HG02610 (cell line): ENCODE measurements around the gene NUP205.

Experiments
- ATAC-seq: cut with Tn5 transposase; IDR thresholded peaks from one replicate; pipeline ENCODE4 v1.9.1; 2021; ENCODE audit warnings: mild to moderate bottlenecking, moderate library complexity; ENCODE audit not compliant: unreplicated experiment

NUP205 gene

DNA sequence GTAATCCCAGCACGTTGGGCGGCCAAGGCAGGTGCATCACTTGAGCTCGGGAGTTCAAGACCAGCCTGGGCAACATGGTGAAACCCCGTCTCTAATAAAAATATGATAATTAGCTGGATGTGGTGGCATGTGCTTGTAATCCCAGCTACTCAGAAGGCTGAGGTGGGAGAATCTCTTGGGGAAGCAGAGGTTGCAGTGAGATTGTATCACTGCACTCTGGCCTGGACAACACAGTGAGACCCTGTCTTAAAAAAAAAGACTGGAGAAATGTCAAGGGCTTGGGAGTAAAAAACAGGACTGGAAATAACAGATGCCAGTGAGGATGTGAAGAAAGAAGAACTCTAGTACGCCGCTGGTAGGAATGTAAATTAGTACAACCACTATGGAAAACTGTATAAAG, 16.7 kb upstream of the NUP205 start:
- no peak for ATAC-seq

DNA sequence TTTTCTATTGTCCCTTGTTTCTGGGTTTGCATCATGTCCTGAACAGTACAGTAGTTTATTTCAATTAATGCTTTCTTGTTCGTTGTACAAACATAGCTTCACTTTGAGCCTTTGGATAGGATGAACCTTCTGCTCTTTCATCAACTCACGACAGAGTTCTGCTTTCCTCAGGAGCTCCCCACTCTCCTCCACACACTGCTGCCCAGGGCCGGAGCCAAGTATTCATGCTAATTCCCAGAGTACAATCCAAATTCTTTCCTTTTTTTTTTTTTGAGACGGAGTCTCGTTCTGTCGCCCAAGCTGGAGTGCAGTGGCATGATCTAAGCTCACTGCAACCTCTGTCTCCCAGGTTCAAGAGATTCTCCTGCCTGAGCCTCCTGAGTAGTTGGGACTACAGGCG, 7.5 kb upstream of the NUP205 start:
- no peak for ATAC-seq

DNA sequence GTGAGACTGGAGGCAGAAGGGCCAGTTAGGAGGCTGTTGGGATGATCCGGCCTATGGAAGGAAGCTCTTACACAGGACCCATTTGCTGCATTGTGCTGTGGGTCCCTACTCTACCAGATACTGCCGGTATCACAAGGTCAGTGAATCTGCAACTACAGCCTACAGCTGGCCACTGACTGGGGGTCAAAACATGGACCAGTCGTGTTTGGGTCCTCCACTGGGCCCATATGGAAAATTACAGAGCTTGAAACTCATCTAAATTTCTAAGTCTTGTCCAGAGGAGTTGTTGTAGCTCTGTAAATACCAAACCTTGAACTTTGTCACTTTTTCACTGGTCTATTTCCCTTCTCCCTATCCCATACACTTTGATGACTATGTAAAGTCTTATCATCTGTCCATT, 5.6 kb upstream of the NUP205 start:
- no peak for ATAC-seq

DNA sequence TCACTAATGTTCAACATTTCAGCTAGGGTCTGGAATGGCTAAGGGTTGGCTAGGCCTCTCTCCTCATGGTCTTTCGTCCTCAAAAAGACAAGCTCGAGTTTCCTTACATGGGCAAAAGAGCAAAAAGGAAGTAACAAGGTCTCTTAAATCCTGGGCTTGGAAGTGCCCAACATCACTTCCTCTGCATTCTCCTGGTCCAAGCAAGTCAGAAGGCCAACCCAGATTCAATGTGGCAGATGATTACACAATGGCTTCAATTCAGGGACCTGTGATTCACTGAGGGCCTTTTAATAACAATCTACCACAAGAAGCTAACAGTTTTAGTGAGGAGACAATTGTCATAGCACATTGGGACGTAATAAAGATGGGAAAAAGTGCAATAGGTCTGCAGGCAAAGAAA, 4.4 kb upstream of the NUP205 start:
- no peak for ATAC-seq

DNA sequence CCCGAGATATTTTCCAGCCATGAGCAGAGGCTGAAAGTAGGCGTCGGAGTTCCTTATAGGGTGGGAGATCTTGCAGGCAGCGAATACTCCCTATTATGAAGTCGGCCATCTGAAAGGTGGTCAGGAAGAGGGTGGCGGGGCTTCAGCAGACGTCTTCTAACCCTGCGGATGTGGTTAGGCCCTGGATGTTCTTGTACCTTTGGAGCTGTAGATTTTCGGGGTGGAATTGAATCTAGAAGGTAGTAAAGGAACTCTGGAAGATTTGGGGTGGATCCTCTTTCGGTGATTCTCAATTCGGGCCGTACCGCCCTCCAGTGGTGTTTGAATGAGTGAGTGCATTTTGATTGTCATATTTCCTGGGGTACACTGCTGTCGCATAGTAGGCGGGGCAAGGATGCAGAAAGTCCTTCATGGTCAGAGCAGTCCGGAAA, 635 bp downstream of the NUP205 start:
- peak; percentile 73 for ATAC-seq

DNA sequence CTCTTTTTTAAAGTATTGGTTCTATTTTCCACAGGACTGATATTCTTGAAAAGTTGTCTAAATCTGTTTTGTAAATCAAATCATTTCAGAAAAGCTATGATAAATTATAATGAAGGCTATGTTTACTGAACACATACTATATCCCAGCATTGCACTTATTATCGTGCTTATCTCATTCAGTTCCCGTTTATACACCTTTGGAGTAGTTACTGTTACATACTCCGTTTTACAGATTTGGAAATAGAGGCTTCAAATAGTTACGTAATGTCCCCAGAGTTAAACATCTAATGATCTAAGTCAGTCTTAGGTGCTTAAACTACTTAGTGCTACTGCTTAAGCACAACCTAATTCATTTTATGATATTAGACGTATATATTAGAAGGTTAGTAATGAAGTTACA, 1.2 kb downstream of the NUP205 start:
- no peak for ATAC-seq

DNA sequence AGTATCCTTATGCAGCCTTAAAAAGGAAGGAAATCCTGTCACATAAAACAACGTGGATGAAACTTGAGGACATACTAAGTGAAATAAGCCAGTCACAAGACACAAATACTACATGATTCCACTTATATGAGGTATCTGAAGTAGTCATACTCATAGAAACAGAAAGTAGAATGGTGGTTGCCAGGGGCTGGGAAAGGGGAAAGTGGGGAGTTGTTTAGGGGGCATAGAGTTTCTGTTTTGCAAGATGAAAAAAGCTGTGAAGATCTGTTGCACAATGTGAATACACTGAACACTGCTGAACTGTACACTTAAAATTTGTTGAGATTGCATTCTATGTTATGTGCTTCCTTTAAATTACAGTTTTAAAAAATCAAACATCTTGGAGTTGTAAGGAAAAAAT, 2.9 kb downstream of the NUP205 start:
- ATAC-seq: no peak

DNA sequence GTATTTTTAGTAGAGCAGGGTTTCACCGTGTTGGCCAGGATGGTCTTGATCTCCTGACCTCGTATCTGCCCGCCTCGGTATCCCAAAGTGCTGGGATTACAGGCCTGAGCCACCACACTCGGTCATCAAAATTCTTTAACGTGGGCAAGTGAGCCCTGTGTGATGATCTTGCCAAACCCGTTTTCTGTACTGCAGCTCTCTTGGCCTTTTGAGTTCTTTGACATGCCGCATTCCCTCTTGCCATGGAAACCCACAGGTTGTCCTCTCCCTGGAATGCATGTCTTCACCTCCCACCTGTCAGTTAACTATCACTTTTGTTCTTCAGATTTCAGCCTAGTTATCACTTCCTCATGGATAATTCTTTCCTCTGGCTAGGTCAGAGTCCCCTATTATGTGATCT, 5.0 kb downstream of the NUP205 start:
- ATAC-seq: no peak

DNA sequence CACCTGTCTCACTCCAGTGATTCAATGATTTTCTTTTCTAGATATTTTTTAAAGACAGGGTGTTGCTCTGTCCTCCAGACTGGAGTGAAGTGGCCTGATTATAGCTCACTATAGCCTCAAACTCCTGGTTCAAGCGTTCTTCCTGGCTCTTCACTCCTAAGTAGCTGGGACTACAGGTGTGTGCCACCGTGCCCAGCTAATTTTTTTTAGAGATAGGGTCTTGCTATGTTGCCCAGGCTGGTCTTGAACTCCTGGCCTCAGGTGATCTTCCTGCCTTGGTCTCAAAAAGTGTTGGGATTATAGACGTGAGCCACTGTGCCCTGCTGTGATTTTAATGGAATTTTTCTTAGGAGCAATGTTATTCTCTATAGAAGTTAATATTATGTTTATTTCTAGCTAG, 14.1 kb downstream of the NUP205 start:
- ATAC-seq: no peak

DNA sequence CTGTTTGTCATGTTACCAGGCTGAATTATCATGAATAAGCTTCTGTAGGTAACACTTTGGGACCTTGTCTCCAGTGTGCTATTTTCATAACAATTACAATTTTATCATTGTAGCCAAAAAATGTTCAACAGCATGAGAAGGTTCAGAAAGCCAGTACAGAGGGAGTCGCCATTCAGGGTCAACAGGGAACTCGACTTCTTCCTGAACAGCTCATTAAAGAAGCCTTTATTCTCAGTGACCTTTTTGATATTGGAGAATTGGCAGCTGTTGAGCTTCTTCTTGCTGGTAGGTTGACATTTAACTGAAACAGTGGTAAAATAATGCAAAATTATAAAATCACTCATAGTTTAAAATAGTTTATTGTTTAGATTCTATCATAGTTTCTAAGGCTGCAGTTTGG, 15.8 kb downstream of the NUP205 start:
- no peak for ATAC-seq

DNA sequence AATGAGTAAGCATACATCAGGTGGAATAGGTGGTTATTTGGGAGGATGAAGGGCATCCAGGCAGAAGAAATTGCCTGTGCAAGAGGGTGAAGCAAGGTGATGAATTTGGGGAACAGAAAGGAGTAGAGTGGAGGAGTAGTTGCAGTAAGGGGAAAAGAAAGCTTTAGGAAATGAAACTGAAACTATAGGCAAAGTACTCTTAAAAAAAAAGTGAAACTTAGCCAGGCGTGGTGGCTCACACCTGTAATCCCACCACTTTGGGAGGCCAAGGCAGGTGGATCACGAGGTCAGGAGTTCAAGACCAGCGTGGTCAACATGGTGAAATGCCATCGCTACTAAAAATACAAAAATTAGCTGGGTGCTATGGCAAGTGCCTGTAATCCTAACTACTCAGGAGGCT, 17.6 kb downstream of the NUP205 start:
- ATAC-seq: peak; percentile 68

DNA sequence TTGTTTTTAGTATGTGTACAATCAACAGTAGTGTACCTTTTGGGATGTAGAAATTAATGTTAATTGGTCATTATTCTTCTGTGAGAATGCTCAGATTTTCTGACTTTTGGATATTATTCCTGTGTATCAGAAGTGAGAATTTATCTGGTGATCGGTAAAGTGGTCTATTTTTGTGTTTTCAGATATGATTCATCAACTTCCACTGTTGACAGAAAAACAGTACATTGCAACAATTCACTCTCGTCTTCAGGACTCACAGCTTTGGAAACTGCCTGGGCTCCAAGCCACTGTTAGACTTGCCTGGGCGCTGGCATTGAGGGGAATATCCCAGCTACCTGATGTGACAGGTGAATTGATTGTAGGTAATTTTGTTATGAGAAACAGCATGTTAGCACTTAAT, 20.9 kb downstream of the NUP205 start:
- ATAC-seq: no peak

DNA sequence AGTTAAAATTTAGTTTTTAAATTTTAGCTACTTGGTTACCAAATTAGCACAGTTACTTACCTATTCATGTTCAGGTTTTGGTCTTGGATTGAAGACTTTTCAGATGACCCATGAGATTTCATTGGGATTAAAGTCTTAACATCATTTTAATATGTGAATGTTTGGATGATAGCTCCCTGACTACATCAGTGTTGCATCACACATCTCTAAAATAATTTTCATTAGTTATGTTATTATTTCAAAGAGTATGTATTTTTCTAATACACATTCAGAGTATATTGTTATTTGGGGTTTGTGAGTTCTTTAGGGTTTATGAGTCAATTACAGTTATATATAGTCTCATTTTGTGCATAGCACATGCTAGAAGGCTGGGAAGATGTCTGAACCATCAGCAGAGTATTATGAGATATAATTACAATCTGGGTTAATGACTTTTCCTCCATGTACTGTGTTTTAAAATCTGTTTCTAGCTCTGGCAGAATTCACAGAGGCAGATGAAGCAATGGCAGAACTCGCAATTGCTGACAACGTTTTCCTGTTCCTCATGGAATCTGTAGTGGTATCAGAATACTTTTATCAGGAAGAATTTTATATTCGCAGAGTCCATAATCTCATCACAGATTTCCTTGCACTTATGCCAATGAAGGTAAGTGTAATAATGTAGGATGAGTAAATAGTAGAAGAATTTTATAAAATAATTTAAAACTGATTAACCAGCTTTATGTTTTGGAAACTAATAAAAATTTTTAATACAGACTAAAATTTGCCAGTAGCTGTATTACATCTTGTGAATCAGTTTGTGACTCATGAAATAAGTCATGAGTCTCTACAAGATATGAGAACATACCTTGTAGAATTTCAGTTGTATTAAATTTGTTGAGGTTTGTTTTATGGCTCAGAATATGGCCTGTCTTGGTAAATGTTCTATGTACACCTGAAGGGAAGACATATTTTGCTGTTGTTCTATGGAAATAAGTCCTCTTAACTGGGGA, 26.9 kb downstream of the NUP205 start:
- no peak for ATAC-seq

DNA sequence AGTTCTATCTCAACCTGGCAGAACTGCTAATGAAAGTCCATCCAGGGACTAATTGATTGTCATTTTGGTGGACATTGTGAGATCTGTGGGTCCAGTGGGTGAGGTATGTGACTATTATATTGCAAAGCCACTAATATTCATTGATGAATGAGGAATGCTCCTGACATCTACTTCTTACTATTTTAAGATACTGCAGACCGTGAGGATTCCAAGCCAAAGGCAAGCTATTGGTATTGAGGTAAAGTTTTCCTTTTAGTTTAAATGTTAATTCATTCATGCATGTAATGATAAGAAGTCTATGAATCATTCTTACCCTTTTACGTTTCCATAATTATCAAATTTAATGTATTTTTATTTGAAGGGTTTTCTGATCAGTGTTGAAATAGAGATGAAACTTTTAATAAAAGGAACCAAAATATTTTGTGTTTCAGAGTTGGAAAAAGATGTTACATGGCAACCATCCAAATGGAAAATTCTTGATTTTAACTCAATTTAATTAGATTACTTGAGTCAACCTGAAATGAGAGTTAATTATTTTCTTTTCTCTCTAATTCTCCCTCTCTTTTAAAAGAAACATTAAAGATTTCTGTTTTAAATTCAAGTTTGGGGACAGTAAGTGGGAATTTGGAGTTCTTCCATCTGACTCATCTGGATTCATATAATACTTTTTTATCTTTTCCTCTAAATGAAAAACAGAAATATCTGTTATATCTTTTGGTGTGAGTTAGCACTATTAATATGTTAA, 39.6 kb downstream of the NUP205 start:
- no peak for ATAC-seq

DNA sequence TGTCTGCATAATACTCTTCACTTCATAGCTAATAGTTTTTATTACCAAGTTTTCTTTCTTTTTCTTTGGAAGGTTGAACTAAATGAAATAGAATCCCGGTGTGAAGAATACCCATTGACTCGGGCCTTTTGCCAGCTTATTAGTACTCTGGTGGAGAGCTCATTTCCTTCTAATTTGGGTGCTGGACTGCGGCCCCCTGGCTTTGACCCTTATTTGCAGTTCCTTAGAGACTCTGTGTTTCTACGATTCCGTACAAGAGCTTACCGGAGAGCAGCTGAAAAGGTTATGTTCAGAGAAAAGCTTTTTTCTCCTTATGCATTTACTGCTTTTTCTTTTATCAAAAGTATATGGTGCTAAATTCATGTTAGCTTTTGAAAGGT, 40.2 kb downstream of the NUP205 start:
- ATAC-seq: no peak

DNA sequence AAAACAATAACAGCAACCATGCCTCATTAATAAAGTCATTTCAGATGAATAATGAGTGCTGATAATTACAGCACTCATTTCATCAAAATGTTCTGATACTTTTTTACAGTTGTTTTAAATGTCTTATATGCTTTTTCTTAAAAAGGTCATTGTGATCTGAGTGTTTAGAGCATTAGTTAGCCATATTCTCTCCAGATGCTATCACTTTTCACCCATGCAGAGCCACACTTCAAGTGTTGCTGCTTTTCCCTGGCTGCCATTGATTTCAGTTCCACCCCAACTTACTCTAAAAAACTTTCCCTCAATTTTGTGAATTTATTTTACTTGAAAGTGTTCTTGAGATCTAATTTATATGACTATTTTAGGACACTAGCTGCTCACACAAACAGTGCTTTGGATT, 41.8 kb downstream of the NUP205 start:
- no peak for ATAC-seq

DNA sequence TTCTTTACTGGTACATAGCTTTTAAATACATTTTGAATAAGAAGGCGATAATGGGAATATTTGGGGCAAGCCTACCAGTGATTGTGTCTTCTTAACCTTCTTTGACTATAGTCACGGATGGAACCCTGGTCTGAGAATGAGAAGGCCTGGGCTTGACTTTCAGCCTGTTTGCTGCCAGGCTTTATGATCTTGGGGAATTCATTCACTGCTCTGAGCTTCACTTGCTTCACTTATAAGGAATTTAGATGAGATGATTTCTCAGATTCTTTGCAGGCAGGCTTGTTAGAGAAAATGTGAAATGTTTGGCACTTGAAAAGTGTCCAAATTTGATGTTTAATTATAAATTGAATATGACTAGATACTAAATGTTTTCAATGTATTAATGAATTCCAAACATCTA, 42.5 kb downstream of the NUP205 start:
- ATAC-seq: no peak

DNA sequence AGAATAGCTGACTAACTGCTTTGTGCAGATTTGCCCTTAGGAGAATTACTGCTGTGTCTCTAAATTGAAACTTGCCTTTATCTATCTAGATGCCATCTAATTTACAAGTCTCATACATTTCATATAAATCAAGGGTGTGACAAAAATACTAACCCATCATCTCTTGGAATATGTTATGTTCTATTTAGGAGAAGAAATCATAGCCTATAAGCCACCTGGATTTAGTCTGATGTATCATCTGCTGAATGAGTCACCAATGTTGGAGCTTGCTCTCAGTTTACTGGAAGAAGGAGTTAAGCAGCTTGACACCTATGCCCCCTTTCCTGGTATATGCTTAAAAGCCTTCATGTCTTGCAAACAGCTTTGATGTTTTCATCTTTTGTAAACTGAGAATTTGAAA, 43.5 kb downstream of the NUP205 start:
- no peak for ATAC-seq

DNA sequence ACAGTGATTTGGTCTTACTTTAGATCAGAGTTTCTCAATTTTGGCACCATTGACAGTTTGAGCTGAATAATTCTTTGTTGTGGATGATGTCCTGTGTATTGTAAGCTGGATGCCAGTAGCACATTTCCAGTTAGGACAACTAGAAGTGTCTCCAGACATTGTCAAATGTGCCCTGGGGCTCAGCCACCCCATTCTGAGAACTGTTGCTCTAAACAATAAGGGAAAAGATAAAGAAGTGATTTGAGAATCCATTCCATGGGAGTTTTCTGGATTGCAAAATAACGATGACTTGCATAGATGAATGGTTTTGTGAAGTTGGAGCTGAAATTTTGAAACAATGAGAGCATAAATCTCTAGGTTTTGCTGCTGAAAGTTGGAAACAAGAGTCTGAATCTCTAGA, 44.6 kb downstream of the NUP205 start:
- no peak for ATAC-seq

DNA sequence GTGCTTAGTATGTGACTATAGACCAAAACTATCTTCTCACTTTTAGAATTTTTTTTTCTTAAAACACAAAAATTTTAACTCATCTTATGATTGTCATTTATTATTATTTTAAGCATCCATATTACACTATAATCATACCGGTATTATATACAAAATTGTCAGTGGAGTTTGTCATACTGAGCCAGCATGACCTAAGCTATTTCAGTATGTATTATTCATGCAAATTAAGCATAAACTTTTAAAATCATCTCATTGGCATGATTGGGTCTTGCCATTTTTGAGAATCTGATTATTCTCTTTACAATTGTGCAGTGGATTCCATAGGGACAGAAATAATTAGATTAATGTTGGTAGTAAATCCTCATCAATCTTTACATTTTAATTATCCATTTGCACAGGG, 58.4 kb downstream of the NUP205 start:
- no peak for ATAC-seq

DNA sequence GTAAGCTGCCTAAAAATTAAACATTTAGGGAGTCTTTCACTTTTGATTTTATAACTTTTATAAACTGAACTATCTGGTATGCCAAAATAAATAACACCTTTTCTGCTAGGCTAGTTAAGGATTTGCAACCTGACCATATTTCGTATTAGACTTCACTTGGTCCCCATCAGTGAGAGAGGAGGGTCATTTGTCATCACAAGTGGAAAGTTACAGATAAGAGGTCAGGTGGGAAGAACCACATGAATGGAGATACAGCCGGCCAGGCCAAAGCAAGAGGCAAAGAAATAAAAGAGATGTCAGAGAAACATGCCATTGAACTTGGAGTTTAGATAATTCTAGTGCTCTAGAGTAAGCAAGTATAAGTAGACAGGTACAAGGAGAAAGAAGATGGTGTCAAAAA, 60.1 kb downstream of the NUP205 start:
- ATAC-seq: no peak

DNA sequence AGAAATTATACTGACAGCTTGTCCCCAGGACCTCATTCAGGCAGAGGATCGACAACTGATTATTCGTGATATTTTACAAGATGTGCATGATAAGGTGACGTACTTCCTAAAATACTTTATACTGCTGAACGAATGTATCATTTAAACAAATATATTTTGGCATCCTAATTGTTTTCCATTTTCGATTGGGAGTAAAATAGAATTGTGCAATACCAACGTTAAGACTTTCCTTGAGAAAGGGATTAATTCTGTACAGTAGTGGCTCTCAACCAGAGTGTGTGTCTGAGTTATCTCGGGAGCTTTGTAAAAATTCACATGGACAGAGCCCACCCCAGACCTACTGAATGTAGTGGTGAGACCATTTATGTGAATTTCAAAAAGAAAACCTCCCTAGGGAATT, 60.8 kb downstream of the NUP205 start:
- ATAC-seq: no peak
